Hepatocyte (in vitro differentiated cells): ENCODE measurements around the gene SLC22A7. TPM values are rescaled to one million over a fixed set of nuclear protein-coding genes. Genes with fewer than 3 reads are reported as not detected.
A peak's percentile ranks its signal among the peaks of the same experiment; 100 is the strongest.

ENCODE experiments used
- DNase-seq: peaks from one replicate; pipeline ENCODE4 v3.0.0-alpha.2; 2016; ENCODE audit warnings: low spot score
- H2AFZ ChIP-seq: fragments of 200-600 bp; sonication (generic); 2 replicates; pipeline ENCODE4 v1.6.0; 2016; ENCODE audit warnings: antibody characterized with exemption, mild to moderate bottlenecking
- H3K27ac ChIP-seq: fragments of 200-600 bp; sonication (generic); 2 replicates; pipeline ENCODE4 v1.5.1; 2016; ENCODE audit warnings: mild to moderate bottlenecking
- H3K27me3 ChIP-seq: fragments of 200-600 bp; sonication (generic); 2 replicates; pipeline ENCODE4 v1.6.1; 2016
- H3K36me3 ChIP-seq: fragments of 200-600 bp; sonication (generic); replicated peaks from 2 replicates; pipeline ENCODE4 v1.5.1; 2016; ENCODE audit warnings: low read depth; ENCODE audit not compliant: insufficient read depth
- H3K4me1 ChIP-seq: fragments of 200-600 bp; sonication (generic); 2 replicates; pipeline ENCODE4 v1.5.1; 2016; ENCODE audit warnings: mild to moderate bottlenecking, moderate library complexity; ENCODE audit not compliant: insufficient read depth
- H3K4me2 ChIP-seq: fragments of 200-600 bp; sonication (generic); 2 replicates; pipeline ENCODE4 v1.6.0; 2016
- H3K4me3 ChIP-seq: fragments of 200-600 bp; sonication (generic); 2 replicates; pipeline ENCODE4 v1.5.1; 2016; ENCODE audit warnings: mild to moderate bottlenecking
- H3K79me2 ChIP-seq: fragments of 200-600 bp; sonication (generic); 2 replicates; pipeline ENCODE4 v1.6.0; 2017; ENCODE audit warnings: mild to moderate bottlenecking
- H3K9me2 ChIP-seq: fragments of 200-600 bp; sonication (generic); replicated peaks from 2 replicates; pipeline ENCODE4 v1.6.0; 2017; ENCODE audit warnings: mild to moderate bottlenecking; ENCODE audit not compliant: insufficient read depth
- H3K9me3 ChIP-seq: fragments of 200-600 bp; sonication (generic); 2 replicates; pipeline ENCODE4 v1.5.1; 2016; ENCODE audit warnings: low read depth, mild to moderate bottlenecking
- H4K20me1 ChIP-seq: fragments of 200-600 bp; sonication (generic); 2 replicates; pipeline ENCODE4 v1.6.0; 2016; ENCODE audit warnings: mild to moderate bottlenecking; ENCODE audit not compliant: insufficient read depth, poor library complexity, severe bottlenecking
- CTCF ChIP-seq: fragments of 200-600 bp; sonication (generic); IDR thresholded peaks from 2 replicates; pipeline ENCODE4 v1.5.1; 2016; ENCODE audit warnings: antibody characterized with exemption, mild to moderate bottlenecking; ENCODE audit not compliant: poor library complexity
- EZH2 ChIP-seq: fragments of 200-600 bp; sonication (generic); IDR thresholded peaks from 2 replicates; pipeline ENCODE4 v1.6.1; 2016; ENCODE audit warnings: antibody characterized with exemption, mild to moderate bottlenecking, borderline replicate concordance
- EZH2phosphoT487 ChIP-seq: fragments of 200-600 bp; sonication (generic); IDR thresholded peaks from one replicate; pipeline ENCODE4 v1.6.1; 2018; ENCODE audit warnings: antibody characterized with exemption, mild to moderate bottlenecking, low read depth, moderate library complexity; ENCODE audit not compliant: unreplicated experiment, severe bottlenecking
- WGBS: methylation state at CpG from one replicate; pipeline ENCODE4 v1.1.6; 2016; ENCODE audit warnings: low lambda C conversion rate; ENCODE audit errors: missing lambda C conversion rate; 5-methylcytosine and 5-hydroxymethylcytosine counted together
- polyA plus RNA-seq: library from polyadenylated mRNA; unstranded; fragments of >200 nt; fragmentation: Nextera tagmentation; extraction: Ambion mirVana; gene quantifications from 2 replicates; pipeline ENCODE4 v1.2.1, GENCODE V29; 2016
- total RNA-seq: library from RNA; depleted of rRNA; stranded (reverse); fragments of >200 nt; gene quantifications from 2 replicates; pipeline ENCODE4 v1.2.3, GENCODE V29; 2014

The SLC22A7 gene
- total and polyA plus RNA-seq, 2 experiments from 2014 or later = 31.5 to 40.1 TPM

- peak within 1 kb of the TSS; percentile 7 for H3K4me3 ChIP-seq
Observed at GRCh38 chr6:43308101-43308989, 10.3 kb downstream of the SLC22A7 start, which contains the start of gene CRIP3. CRIP3 (minus strand) TSS chr6:43308826; CDS start chr6:43308792, 34 bp downstream.

GRCh38 chr6:43308990-43309477 lies 11.0 kb downstream of the SLC22A7 start:
- 32% methylated on average over 9 of the region's 9 CpGs for WGBS
- H3K4me3 ChIP-seq = peak overlapping the region; percentile 7
- no peak for DNase-seq
- H3K27ac ChIP-seq = no peak overlapping the region
- H3K36me3 ChIP-seq = no peaks in the 10 kb centered on the region
- TF ChIP-seq EZH2phosphoT487 (no peak), CTCF (no peak), EZH2 (no peak)
- peak overlapping the region; percentile 84 for H3K4me2 ChIP-seq
- peaks cover 8% of the 10 kb centered on the region for H3K27me3 ChIP-seq
- no peaks in the 10 kb centered on the region for H3K9me3 ChIP-seq
- peaks cover 3% of the 10 kb centered on the region for H3K4me1 ChIP-seq
- no peaks in the 10 kb centered on the region for H4K20me1 ChIP-seq
- H3K9me2 ChIP-seq = no peaks in the 10 kb centered on the region
- H3K79me2 ChIP-seq = no peaks in the 10 kb centered on the region
- H2AFZ ChIP-seq = peak overlapping the region; percentile 74

More at GRCh38 chr6:43308101-43308989, 10.3 kb downstream of the SLC22A7 start, which contains the start of gene CRIP3:
- no peaks in the 10 kb centered on the region for H3K36me3 ChIP-seq
- 11% methylated on average over 38 of the region's 39 CpGs for WGBS
- H3K79me2 ChIP-seq = no peaks in the 10 kb centered on the region
- peak; percentile 50 for DNase-seq
- TF ChIP-seq EZH2phosphoT487 (no peak), EZH2 (peak; percentile 39), CTCF (peak; percentile 8)
- H3K9me3 ChIP-seq = no peaks in the 10 kb centered on the region
- H3K4me2 ChIP-seq = peak within 1 kb of the TSS; percentile 84
- H3K27ac ChIP-seq = no peak within 1 kb of the TSS
- no peaks in the 10 kb centered on the region for H4K20me1 ChIP-seq
- peaks cover 3% of the 10 kb centered on the region for H3K4me1 ChIP-seq
- peaks cover 8% of the 10 kb centered on the region for H3K27me3 ChIP-seq
- H2AFZ ChIP-seq = peak within 1 kb of the TSS; percentile 74
- no peaks in the 10 kb centered on the region for H3K9me2 ChIP-seq

- Histone ChIP-seq H4K20me1 (no peaks in the 10 kb centered on the region), H3K4me2 (no peak overlapping the region), H3K9me2 (no peaks in the 10 kb centered on the region), H3K9me3 (no peaks in the 10 kb centered on the region), H3K4me1 (peaks cover 3% of the 10 kb centered on the region), H2AFZ (no peak overlapping the region), H3K36me3 (no peaks in the 10 kb centered on the region), H3K79me2 (no peaks in the 10 kb centered on the region), H3K27me3 (peaks cover 8% of the 10 kb centered on the region), H3K27ac (no peak overlapping the region), H3K4me3 (no peak overlapping the region)
- TF ChIP-seq CTCF (no peak), EZH2 (no peak), EZH2phosphoT487 (no peak)
- DNase-seq = no peak
- WGBS = 100% methylated on average over 2 of the region's 2 CpGs
Observed at GRCh38 chr6:43310134-43310533, 12.1 kb downstream of the SLC22A7 start.
